Lower leg skin (tissue), 4 donors: ENCODE results near the gene RGS9. TPM values are rescaled to one million over a fixed set of nuclear protein-coding genes. Genes with fewer than 3 reads are reported as not detected.

Experiments used
- DNase-seq, 2 donors: peaks; one replicate each; pipeline ENCODE4 v3.0.0-alpha.2; 2019; ENCODE audit warnings: low spot score in 2 of 2
- H3K4me3 ChIP-seq: fragments of 200-600 bp; sonication (generic); 2 replicates; pipeline ENCODE4 v1.5.1; 2017; ENCODE audit warnings: mild to moderate bottlenecking, low read depth; ENCODE audit not compliant: poor library complexity, severe bottlenecking
- CTCF ChIP-seq, 3 donors: fragments of 450-650 bp; IDR thresholded peaks; one replicate each; pipeline ENCODE4 v1.5.1; 2016; ENCODE audit warnings: antibody characterized with exemption in 3 of 3, mild to moderate bottlenecking in 3 of 3, moderate library complexity in 2 of 3
- POLR2A ChIP-seq, 2 donors: fragments of 450-650 bp; IDR thresholded peaks; one replicate each; pipeline ENCODE4 v1.6.1; 2016 to 2017; ENCODE audit warnings: antibody characterized with exemption in 2 of 2, mild to moderate bottlenecking in 1 of 2, moderate library complexity in 1 of 2
- WGBS, 2 donors: methylation state at CpG; one replicate each; pipeline ENCODE4 v1.1.5; 2018; 5-methylcytosine and 5-hydroxymethylcytosine counted together
- intact Hi-C: fragments of 100-400 bp; cut with DNase I; formaldehyde crosslinking; loops from one replicate; pipeline ENCODE4 v1.15.0; 2023; ENCODE audit warnings: low total_unique reads
- total RNA-seq, 4 donors: library from RNA; depleted of rRNA; stranded (reverse); fragments of >200 nt; gene quantifications; one replicate each; pipeline ENCODE4 v1.1.0, GENCODE V29; 2016

RGS9 gene
- total RNA-seq, 4 donors from 2014 or later: 1.4 to 8.9 (median 4.6) TPM

- intact Hi-C loops: no loop called here
- DNase-seq: peak in 1 of 2 donors; percentile 62
- H3K4me3 ChIP-seq: no peak overlapping the region
- 65 to 67% methylated on average over 12 of the region's 12 CpGs for WGBS, 2 donors
- TF ChIP-seq CTCF (IDR thresholded peaks at IDR 0.05): no peak
- no peak for TF ChIP-seq POLR2A (IDR thresholded peaks at IDR 0.05)
These were observed 15.0 kb upstream of the RGS9 start for GRCh38 chr17:65121916-65122806.

GRCh38 chr17:65122836-65123756 is 14.1 kb upstream of the RGS9 start:
- WGBS, 2 donors: 5 to 10% methylated on average over 37 to 55 of the region's 55 CpGs
- intact Hi-C loops: no loop called here
- TF ChIP-seq CTCF (IDR thresholded peaks at IDR 0.05) (no peak), POLR2A (IDR thresholded peaks at IDR 0.05) (no peak)
- peak; percentile 80 to 96 for DNase-seq
- peak overlapping the region; percentile 53 for H3K4me3 ChIP-seq

- TF ChIP-seq CTCF (IDR thresholded peaks at IDR 0.05): no peak
- no peak for TF ChIP-seq POLR2A (IDR thresholded peaks at IDR 0.05)
- H3K4me3 ChIP-seq: no peak overlapping the region
- intact Hi-C loops: no loop called here
- WGBS, 2 donors: 58 to 67% methylated on average over 9 of the region's 9 CpGs
- DNase-seq: no peak
These were observed 13.2 kb upstream of the RGS9 start for GRCh38 chr17:65123757-65124675.

- intact Hi-C loops: no loop called here
- no peak overlapping the region for H3K4me3 ChIP-seq
- no peak for DNase-seq
- TF ChIP-seq CTCF (IDR thresholded peaks at IDR 0.05) (no peak), POLR2A (IDR thresholded peaks at IDR 0.05) (no peak)
- 68 to 71% methylated on average over 5 of the region's 5 CpGs for WGBS, 2 donors
These were observed 6.3 kb upstream of the RGS9 start for GRCh38 chr17:65130832-65131231.

- TF ChIP-seq POLR2A (IDR thresholded peaks at IDR 0.05): no peak
- TF ChIP-seq CTCF (IDR thresholded peaks at IDR 0.05): no peak
- 72 to 82% methylated on average over 6 of the region's 6 CpGs for WGBS, 2 donors
These were observed 5.9 kb upstream of the RGS9 start for GRCh38 chr17:65131240-65131639.

More at GRCh38 chr17:65131240-65131639, 5.9 kb upstream of the RGS9 start:
- intact Hi-C loops: no loop called here
- DNase-seq: no peak
- no peak overlapping the region for H3K4me3 ChIP-seq
